Osteocyte (in vitro differentiated cells): Measurements from ENCODE around the gene RRAD. TPM values are rescaled to one million over a fixed set of nuclear protein-coding genes. Genes with fewer than 3 reads are reported as not detected.

Experiments used
- DNase-seq: peaks from one replicate; pipeline ENCODE4 v3.0.0; 2021; ENCODE audit warnings: mixed read lengths; ENCODE audit not compliant: unreplicated experiment; ENCODE audit errors: extremely low spot score
- H3K27ac Mint-ChIP-seq: one replicate; pipeline ENCODE4 v1.8.0; 2021; ENCODE audit warnings: mild to moderate bottlenecking, mixed read lengths; ENCODE audit not compliant: unreplicated experiment
- H3K27me3 Mint-ChIP-seq: one replicate; pipeline ENCODE4 v1.8.0; 2021; ENCODE audit warnings: mixed read lengths; ENCODE audit not compliant: unreplicated experiment
- H3K36me3 Mint-ChIP-seq: one replicate; pipeline ENCODE4 v1.8.0; 2021; ENCODE audit warnings: mixed read lengths; ENCODE audit not compliant: unreplicated experiment
- H3K4me1 Mint-ChIP-seq: one replicate; pipeline ENCODE4 v1.8.0; 2021; ENCODE audit warnings: mixed read lengths; ENCODE audit not compliant: unreplicated experiment
- H3K4me3 Mint-ChIP-seq: one replicate; pipeline ENCODE4 v1.8.0; 2021; ENCODE audit warnings: mild to moderate bottlenecking, moderate library complexity, mixed read lengths; ENCODE audit not compliant: unreplicated experiment
- H3K9me3 Mint-ChIP-seq: one replicate; pipeline ENCODE4 v1.8.0; 2021; ENCODE audit warnings: mixed read lengths; ENCODE audit not compliant: unreplicated experiment
- CTCF ChIP-seq: fragments of 200-600 bp; sonication (generic); IDR thresholded peaks from 2 replicates; pipeline ENCODE4 v1.5.0; 2021; ENCODE audit warnings: antibody characterized with exemption, mild to moderate bottlenecking, moderate library complexity
- total RNA-seq: library from RNA; stranded (reverse); gene quantifications from 2 replicates; pipeline ENCODE4 v1.2.1, GENCODE V29; 2021

The RRAD gene
- total RNA-seq, 1 donor from 2014 or later, result 0.89 TPM

- Mint-ChIP-seq H3K27ac (no peak overlapping the region), H3K36me3 (no peaks in the 10 kb centered on the region), H3K4me3 (no peak overlapping the region), H3K27me3 (peaks cover 11% of the 10 kb centered on the region), H3K4me1 (peaks cover 8% of the 10 kb centered on the region), H3K9me3 (no peaks in the 10 kb centered on the region)
- DNase-seq, result no peak
- no peak for TF ChIP-seq CTCF
Observed at GRCh38 chr16:66904846-66905632, 20.3 kb downstream of the RRAD start.

GRCh38 chr16:66904428-66904845 is 20.9 kb downstream of the RRAD start:
- H3K4me3 Mint-ChIP-seq, result no peak overlapping the region
- TF ChIP-seq CTCF, result no peak
- H3K9me3 Mint-ChIP-seq, result no peaks in the 10 kb centered on the region
- peaks cover 11% of the 10 kb centered on the region for H3K27me3 Mint-ChIP-seq
- no peak overlapping the region for H3K27ac Mint-ChIP-seq
- DNase-seq, result no peak
- H3K36me3 Mint-ChIP-seq, result no peaks in the 10 kb centered on the region
- peaks cover 14% of the 10 kb centered on the region for H3K4me1 Mint-ChIP-seq

- no peaks in the 10 kb centered on the region for H3K36me3 Mint-ChIP-seq
- no peak for DNase-seq
- no peak overlapping the region for H3K4me3 Mint-ChIP-seq
- no peaks in the 10 kb centered on the region for H3K9me3 Mint-ChIP-seq
- TF ChIP-seq CTCF, result no peak
- H3K4me1 Mint-ChIP-seq, result peaks cover 16% of the 10 kb centered on the region
- H3K27ac Mint-ChIP-seq, result no peak overlapping the region
- H3K27me3 Mint-ChIP-seq, result peaks cover 11% of the 10 kb centered on the region
Observed at GRCh38 chr16:66903544-66904427, 21.5 kb downstream of the RRAD start.

- H3K4me3 Mint-ChIP-seq, result no peak overlapping the region
- H3K27ac Mint-ChIP-seq, result no peak overlapping the region
- H3K36me3 Mint-ChIP-seq, result no peaks in the 10 kb centered on the region
- TF ChIP-seq CTCF, result no peak
- H3K27me3 Mint-ChIP-seq, result peaks cover 4% of the 10 kb centered on the region
- H3K9me3 Mint-ChIP-seq, result no peaks in the 10 kb centered on the region
- peaks cover 17% of the 10 kb centered on the region for H3K4me1 Mint-ChIP-seq
- DNase-seq, result no peak
Observed at GRCh38 chr16:66902648-66903543, 22.4 kb downstream of the RRAD start.
